A673 (cell line): ENCODE measurements around the gene FTSJ3. TPM values are rescaled to one million over a fixed set of nuclear protein-coding genes. Genes with fewer than 3 reads are reported as not detected.

ENCODE experiments used
- BruUV-seq: library from RNA; stranded (reverse); fragments of 400-500 nt; replicated peaks from 2 replicates; lab custom pipeline; 2021; lab: Mats Ljungman, UMichigan
- CTCF ChIA-PET: fragments of 300-600 bp; sonication (Branson Sonifier 250); formaldehyde crosslinking; loops from one replicate; lab custom pipeline; 2022; ENCODE audit warnings: antibody characterized with exemption; lab: Charles Lee
- POLR2A ChIA-PET: fragments of 300-600 bp; sonication (Branson Sonifier 250); formaldehyde crosslinking; loops from one replicate; lab custom pipeline; 2022; ENCODE audit warnings: antibody characterized with exemption; ENCODE audit not compliant: low non-redundant PET; lab: Charles Lee
- DNase-seq: peaks from one replicate; pipeline ENCODE4 v3.0.0-alpha.2; 2015; ENCODE audit warnings: low spot score
- H3K27ac ChIP-seq: fragments of 200-600 bp; sonication (generic); 2 replicates; pipeline ENCODE4 v1.5.1; 2016; ENCODE audit warnings: mixed run types, low read depth, mild to moderate bottlenecking, mixed read lengths, antibody characterized with exemption, low read length; ENCODE audit not compliant: poor library complexity, severe bottlenecking
- H3K27me3 ChIP-seq: fragments of 200-600 bp; sonication (generic); replicated peaks from 2 replicates; pipeline ENCODE4 v1.6.1; 2017; ENCODE audit warnings: mixed run types, low read depth, mild to moderate bottlenecking, mixed read lengths, antibody characterized with exemption, low read length; ENCODE audit not compliant: insufficient read depth, poor library complexity
- H3K36me3 ChIP-seq: fragments of 200-600 bp; sonication (generic); 2 replicates; pipeline ENCODE4 v1.6.1; 2016; ENCODE audit warnings: mixed run types, mild to moderate bottlenecking, mixed read lengths, antibody characterized with exemption, low read length; ENCODE audit not compliant: insufficient read depth, poor library complexity, severe bottlenecking
- H3K4me1 ChIP-seq: fragments of 200-600 bp; sonication (generic); 2 replicates; pipeline ENCODE4 v1.6.1; 2017; ENCODE audit warnings: mixed run types, mild to moderate bottlenecking, mixed read lengths, antibody characterized with exemption, low read length; ENCODE audit not compliant: insufficient read depth, poor library complexity, severe bottlenecking
- H3K4me3 ChIP-seq: fragments of 200-600 bp; sonication (generic); 2 replicates; pipeline ENCODE4 v1.5.1; 2016; ENCODE audit warnings: low read depth, mixed run types, mild to moderate bottlenecking, mixed read lengths, low read length; ENCODE audit not compliant: poor library complexity, severe bottlenecking
- H3K9me3 ChIP-seq: fragments of 200-600 bp; sonication (generic); 2 replicates; pipeline ENCODE4 v1.6.1; 2016; ENCODE audit warnings: mixed run types, low read depth, mild to moderate bottlenecking, mixed read lengths, antibody characterized with exemption, low read length; ENCODE audit not compliant: poor library complexity, severe bottlenecking
- CTCF ChIP-seq: fragments of 300-800, 200-600 bp; sonication (generic); conservative IDR thresholded peaks from 2 replicates; pipeline ENCODE4 v1.5.1; 2017; ENCODE audit warnings: low read depth, mild to moderate bottlenecking, antibody characterized with exemption, low read length, moderate library complexity, mixed read lengths
- EZH2 ChIP-seq: fragments of 200-600 bp; sonication (generic); IDR thresholded peaks from 2 replicates; pipeline ENCODE4 v1.6.1; 2017; ENCODE audit warnings: borderline replicate concordance, low read depth, mild to moderate bottlenecking, mixed read lengths, antibody characterized with exemption, low read length; ENCODE audit not compliant: poor library complexity, severe bottlenecking
- intact Hi-C: fragments of 100-400 bp; cut with micrococcal nuclease; formaldehyde crosslinking; loops from one replicate; pipeline ENCODE4 v1.10.0; 2022; ENCODE audit not compliant: unreplicated experiment
- total RNA-seq: library from RNA; stranded (reverse); gene quantifications from 2 replicates; pipeline ENCODE4 v1.2.3, GENCODE V29; 2021

The FTSJ3 gene
- total RNA-seq, 1 experiment from 2014 or later = 90.4 TPM

GRCh38 chr17:63855185-63855584 lies 27.7 kb upstream of the FTSJ3 start:
- BruUV-seq = no TSS peak
- Histone ChIP-seq H3K36me3 (no peaks in the 10 kb centered on the region), H3K27me3 (no peaks in the 10 kb centered on the region), H3K27ac (no peak overlapping the region), H3K4me3 (no peak overlapping the region), H3K9me3 (no peaks in the 10 kb centered on the region), H3K4me1 (no peaks in the 10 kb centered on the region)
- ChIA-PET CTCF (no interaction called here), POLR2A (no interaction called here)
- DNase-seq = no peak
- intact Hi-C loops = no loop called here
- TF ChIP-seq CTCF (no peak), EZH2 (no peak)

- no TSS peak for BruUV-seq
- Histone ChIP-seq H3K36me3 (no peaks in the 10 kb centered on the region), H3K27ac (no peak overlapping the region), H3K4me3 (no peak overlapping the region), H3K9me3 (no peaks in the 10 kb centered on the region), H3K4me1 (no peaks in the 10 kb centered on the region), H3K27me3 (no peaks in the 10 kb centered on the region)
- CTCF ChIA-PET = no interaction called here
- POLR2A ChIA-PET = no interaction called here
- DNase-seq = no peak
- TF ChIP-seq EZH2 (no peak), CTCF (no peak)
- intact Hi-C loops = no loop called here
These were observed 27.2 kb upstream of the FTSJ3 start for GRCh38 chr17:63854709-63855108.

GRCh38 chr17:63853260-63853659 lies 25.8 kb upstream of the FTSJ3 start:
- no TSS peak for BruUV-seq
- POLR2A ChIA-PET = no interaction called here
- DNase-seq = no peak
- no peaks in the 10 kb centered on the region for H3K4me1 ChIP-seq
- H3K9me3 ChIP-seq = no peaks in the 10 kb centered on the region
- TF ChIP-seq CTCF (no peak), EZH2 (no peak)
- intact Hi-C loops = no loop called here
- H3K27me3 ChIP-seq = no peaks in the 10 kb centered on the region
- CTCF ChIA-PET = no interaction called here
- no peaks in the 10 kb centered on the region for H3K36me3 ChIP-seq
- H3K27ac ChIP-seq = no peak overlapping the region
- no peak overlapping the region for H3K4me3 ChIP-seq
